T-helper 1 cell (primary cell): ENCODE data around the gene GNB1.
"Not testable (repeated sequence)": the region's sequence is repeated elsewhere in the genome, so short reads cannot be mapped to it uniquely, and the experiment has no call there.

Source experiments
- DNase-seq, 5 donors: peaks; one replicate each; pipeline ENCODE4 v3.0.0-alpha.2; 2012 to 2020

Gene GNB1

GRCh38 chr1:1857096-1857703 is 33.7 kb downstream of the GNB1 start:
- DNase-seq = no peak

DNA sequence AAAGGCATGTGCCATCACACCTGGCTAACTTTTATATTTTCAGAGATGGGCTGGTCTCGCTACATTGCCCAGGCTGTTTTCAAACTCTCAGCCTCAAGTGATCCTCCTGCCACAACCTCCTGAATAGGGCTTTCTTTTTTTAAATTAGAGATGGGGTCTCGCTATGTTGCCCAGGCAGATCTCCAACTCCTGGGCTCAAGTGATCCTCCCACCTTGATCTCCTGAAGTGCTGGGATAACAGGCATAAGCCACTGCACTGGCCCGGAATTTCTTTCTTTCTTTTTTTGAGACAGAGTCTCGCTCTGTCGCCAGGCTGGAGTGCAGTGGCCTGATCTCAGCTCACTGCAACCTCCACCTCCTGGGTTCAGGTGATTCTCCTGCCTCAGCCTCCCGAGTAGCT is 34.7 kb downstream of the GNB1 start:
- DNase-seq = not testable (repeated sequence)

DNA sequence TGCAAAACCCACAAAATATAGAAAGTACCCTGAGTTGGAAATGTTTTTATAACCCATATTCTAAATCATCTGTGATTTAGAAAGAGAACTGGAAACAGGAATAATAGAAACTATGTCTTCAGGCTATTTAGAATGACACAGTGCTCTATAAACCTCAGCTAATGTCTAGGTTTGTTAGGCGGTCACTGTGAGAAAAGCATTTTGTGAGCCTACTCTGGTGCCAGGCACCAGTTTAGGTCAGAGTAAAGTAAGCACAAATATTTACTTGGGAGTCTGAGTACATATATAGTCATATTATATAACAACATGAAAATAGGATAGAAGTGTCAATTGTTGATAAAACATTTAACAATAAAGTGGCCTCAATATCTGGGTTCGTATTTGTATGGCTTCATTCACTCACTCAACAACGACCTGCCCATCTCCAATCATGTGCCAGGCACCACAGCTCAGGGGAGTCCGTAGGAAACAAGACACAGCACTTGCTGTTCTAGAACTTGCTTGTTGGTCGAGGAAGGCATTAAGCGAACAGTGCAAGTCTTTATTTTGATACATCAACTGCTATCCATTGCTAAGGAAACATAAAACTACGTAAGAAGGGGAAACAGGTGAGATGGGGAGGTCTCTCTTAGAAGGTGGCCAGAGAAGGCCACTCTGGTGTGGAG is 37.2 kb downstream of the GNB1 start:
- DNase-seq = no peak

DNA sequence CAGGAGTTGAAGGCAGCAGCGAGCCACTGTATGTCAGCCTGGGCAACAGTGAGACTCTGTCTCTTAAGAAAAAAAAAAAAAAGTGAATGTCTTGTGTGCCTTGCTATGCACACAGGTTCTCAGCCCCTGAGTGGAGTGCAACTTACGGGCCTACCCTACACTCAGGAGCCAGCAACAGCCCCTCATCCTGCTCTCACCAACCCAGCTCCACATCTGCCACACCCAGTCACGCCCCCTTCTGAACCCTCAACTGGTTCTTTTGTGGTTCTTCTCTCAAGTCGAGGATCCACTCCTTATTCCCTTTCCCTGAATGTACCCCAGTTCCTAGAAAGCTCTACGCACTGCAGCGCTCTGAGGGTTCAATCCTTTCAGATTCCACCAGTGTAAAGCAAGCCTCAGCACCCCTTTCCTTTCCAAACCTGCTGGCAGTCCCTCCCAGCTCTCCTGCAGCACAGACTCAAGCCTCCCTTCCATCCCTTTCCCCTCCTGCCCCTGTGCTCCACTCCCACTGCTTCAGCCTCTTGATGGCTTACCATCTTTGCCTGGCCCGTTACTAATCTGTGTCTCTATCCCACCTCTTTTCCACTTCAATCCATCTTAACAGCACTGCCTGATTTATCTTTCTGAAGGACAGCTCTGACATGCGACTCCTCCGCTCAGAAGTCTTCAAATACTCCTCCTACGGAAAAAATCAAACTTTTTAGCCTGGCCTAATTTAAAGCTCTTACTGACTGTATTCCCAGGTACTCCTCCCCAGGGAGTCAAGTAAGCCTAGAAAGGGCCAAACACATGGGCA is 38.1 kb downstream of the GNB1 start:
- DNase-seq = no peak

DNA sequence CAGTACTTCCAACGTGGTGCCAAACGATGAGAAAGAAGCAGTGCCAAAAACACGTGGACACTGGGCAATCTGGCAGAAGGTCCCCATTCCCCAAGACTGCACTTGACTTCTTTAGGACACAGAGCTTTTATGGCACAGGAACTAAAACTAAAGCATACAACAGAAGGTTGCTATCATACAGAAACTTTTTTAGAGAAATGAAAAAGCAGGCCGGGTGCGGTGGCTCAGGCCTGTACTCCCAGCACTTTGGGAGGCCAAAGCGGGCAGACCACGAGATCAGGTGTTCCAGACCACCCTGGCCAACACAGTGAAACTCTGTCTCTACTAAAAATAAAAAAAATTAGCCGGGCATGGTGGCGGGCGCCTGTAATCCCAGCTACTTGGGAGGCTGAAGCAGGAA is 43.0 kb downstream of the GNB1 start:
- no peak for DNase-seq

- DNase-seq = no peak
Observed at GRCh38 chr1:1847061-1847850, 43.6 kb downstream of the GNB1 start.

DNA sequence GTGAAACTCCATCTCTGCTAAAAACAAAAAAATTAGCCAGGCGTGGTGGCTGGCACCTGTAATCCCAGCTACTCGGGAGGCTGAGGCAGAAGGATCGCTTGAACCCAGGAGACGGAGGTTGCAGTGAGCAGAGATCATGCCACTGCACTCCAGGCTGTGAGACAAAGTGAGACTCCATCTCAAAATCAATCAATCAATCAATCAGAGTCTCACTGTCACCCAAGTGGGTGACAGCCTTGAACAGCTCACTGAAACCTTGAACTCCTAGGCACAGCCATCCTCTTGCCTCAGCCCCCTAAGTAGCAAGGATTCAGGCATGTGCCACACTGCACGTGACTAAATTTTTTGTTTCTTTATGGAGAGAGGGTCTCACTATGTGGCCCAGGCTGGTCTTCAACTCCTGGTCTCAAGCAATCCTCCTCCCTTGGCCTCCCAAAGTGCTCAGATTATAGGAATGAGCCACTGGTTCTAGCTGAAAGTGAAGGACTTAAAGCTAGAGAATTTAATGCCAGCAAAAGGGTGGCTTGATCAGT is 44.4 kb downstream of the GNB1 start:
- DNase-seq = no peak

DNA sequence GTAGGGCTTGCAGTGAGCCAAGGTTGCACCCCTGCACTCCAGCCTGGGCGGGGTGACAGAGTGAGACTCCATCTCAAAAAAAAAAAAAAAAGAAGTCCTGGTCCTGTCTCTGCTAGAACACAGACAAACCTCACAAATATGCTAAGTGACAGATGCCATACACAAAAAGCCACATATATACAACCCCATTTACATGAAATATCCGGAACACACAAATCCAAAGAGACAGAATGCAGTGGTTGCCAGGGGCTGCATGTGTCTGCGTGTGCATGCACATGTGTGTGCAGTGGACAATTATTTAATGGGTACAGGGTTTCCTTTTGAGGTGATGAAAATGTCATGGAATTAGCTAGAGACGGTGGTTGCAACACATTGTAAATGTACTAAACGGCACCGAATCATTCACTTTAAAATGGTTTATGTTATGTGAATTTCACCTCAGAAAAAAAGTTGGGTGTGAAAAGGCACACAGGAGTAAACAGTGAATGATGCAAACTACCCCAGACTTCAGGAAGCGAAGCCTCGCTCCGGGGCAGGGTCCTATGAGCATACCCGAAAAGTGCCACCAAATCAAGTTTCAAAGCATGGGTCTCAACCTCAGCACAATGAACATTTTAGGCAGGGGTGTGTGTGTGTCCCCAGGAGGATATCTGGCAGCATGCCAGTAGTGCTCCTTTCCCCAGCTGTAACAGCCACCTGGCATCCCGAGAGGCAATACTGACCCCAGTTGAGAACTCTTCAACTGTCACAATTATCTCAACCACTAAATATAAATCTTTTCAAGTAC is 48.3 kb downstream of the GNB1 start:
- DNase-seq = no peak

DNA sequence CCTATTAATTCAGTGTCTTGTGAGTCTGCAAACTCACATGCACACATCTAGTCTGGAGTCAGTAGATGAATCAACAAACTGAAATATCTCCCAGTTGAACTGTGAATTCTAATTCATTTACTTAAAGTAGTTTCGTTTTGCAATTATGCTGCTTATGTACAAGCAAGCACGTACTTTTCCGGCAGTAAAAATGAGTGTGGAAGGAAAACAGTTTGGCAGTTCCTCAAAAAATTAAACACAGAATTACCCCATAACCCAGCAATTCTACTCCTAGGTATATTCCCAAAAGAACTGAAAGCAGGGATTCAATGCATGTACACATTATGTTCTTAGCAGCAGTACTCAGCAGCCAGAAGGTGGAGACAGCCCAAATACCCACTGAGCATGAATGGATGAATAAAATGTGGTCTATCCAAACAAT is 49.3 kb downstream of the GNB1 start:
- DNase-seq = no peak

DNA sequence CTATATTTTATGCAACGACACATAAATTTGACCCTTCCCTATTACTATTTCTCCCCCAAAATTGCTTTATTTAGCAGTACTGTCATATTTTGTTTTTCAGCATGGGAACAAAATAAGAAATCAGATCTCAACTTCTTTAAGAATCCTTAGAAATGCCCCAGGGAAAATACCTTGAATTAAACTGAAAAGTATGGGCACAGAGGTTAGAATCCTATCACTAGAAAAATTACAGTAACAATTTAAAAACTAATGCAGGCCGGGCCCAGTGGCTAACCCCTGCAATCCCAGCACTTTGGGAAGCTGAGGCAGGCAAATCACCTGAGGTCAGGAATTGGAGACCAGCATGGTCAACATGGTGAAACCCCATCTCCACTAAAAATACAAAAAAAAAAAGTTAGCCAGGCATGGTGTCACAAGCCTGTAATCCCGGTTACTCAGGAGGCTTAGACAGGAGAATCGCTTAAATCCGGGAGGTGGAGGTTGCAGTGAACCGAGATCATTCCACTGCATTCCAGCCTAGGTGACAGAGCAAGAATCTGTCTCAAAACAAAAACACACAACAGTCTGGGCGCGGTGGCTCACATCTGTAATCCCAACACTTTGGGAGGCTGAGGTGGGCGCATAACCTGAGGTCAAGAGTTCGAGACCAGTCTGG is 51.4 kb downstream of the GNB1 start:
- DNase-seq = no peak

GRCh38 chr1:1836119-1836518 is 54.8 kb downstream of the GNB1 start:
- no peak for DNase-seq

- no peak for DNase-seq
Observed at GRCh38 chr1:1835546-1835945, 55.3 kb downstream of the GNB1 start.

DNA sequence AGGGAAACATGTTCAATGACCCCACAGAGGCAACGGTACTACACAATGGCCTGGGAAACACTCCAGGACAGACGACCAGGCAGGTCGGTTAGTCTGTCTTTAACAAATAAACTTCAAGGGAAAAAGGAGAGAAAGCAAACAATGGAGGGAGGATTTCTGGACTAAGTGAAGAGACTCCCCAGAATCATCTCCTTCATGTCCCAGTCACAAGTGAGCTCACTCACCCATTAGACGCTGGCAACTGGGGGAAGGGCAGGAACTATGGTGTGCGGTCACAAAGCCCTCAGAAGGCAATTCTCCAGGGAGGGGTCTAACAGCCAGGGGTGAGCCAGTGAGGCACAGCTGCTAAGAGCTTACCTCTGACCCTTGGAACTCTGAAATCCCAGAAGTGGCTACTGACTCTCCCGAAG is 57.0 kb downstream of the GNB1 start:
- DNase-seq = no peak

DNA sequence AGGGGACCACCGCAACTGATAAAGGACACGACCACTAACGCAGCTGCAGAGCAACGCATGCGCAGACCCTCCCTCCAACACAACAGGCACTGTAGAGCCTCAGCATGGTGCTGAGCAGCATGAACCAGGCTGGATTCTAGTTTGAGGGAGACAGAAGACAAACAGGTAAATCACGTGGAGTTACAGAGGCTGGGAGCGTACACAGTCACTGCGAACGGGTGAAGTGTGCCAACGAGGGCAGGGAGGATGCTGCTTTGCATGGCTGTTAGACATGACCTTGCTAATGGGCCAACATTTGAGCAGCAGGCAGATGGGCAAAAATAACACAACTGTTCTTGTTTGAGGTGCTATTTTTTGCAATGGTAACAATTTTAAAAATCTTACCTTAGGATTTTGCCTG is 57.4 kb downstream of the GNB1 start:
- DNase-seq = no peak

GRCh38 chr1:1832820-1833219 is 58.1 kb downstream of the GNB1 start:
- no peak for DNase-seq

- no peak for DNase-seq
Observed at GRCh38 chr1:1832166-1832565, 58.7 kb downstream of the GNB1 start.

GRCh38 chr1:1827089-1827848 is 63.6 kb downstream of the GNB1 start:
- no peak for DNase-seq

DNA sequence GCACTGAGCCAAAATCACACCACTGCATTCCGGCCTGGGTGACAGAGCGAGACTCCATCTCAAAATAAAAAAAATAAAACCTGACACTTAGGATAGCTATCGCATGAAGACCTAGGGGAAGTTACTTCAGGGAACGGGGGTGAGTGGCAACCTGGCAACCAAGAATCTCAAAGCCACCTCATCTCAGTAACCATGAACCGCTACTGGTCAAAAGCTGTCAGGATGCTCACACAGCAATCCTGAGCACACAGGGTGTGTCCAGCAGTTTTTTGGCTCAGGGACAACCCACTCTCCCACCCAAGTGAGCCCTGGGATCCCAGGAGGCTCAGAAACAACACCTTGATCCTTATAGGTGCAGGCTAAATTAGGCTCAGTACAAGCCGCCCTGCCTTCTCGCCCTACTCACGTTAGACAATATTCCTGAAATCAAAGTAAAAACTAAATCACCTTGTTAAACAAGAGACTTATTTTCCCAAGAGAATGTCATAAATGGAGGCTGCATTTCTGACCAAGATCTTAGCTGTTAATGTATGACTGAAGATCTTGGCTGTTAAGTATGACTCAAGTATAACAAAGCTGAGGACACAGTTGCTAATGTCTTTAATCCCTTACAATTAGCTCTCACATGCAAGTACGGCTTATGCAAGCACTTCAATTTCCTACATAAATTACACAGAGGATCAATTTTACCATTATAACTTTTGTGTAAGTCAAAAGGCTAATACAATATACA is 64.4 kb downstream of the GNB1 start:
- DNase-seq = no peak

DNA sequence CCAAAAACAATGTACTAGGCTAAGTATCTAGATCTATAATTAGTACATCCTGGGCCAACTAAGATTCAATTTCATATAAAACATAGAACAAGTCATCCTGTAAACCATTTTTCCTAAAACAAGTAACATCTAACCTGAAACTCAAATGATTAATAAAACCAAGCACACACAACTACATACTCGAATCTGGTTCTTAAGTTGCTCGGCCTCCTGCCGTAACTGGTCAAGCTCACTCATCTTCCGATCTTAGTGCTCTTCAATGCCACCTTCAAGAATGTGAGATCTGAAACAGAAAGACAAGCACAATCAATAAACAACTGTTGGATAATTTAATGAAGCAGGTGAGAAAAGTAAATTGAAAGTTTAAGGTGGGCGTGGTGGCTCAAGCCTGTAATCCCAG is 65.7 kb downstream of the GNB1 start:
- peak in 1 of 5 donors; percentile 24 for DNase-seq

DNA sequence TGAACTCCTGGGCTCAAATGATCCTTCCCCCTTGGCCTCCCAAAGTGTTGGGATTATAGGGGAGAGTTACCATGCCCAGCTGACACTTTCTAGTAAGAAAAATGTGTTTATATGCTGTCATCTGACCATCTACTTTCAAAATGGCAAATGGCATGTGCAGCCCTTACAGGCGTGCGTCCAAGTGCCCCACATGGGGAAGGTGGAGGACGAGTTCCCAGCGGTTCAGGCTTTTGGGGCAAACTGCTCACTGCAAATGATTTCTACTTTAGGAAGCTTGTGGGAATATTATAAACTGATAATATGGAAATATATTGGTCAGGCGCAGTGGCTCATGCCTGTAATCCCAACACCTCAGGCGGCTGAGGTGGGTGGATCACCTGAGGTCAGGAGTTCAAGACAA is 71.1 kb downstream of the GNB1 start:
- no peak for DNase-seq
